Measurements from ENCODE around the gene GRM7.

Gene GRM7

DNA sequence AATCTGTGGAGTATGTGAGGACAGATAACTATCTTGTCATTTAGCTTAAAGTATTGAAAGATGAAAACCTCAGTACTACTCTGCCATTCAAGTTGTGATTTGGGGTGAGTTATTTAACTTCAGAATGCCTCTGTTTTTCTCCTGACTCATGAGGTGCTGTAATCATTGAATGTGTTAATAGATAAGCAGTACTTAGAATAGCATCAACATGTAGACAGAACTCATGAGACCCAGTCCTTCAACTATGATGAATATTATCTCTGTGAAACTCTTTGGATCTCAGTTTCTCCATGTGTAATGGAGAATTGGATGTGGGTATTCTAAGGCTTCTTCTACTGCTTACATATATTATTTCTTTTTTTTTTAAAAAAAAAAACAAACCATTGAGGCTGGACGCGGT is 431.4 kb downstream of the GRM7 start:
- Histone ChIP-seq H3K27me3 (no peaks in the 10 kb centered on the region), H3K27ac (no peak overlapping the region), H3K4me1 (ENCODE audit: control insufficient read depth in 1 of 2, insufficient read depth in 1 of 2, low read depth in 1 of 2, low read length in 1 of 2) (no peaks in the 10 kb centered on the region), H3K4me3 (ENCODE audit: low read depth in 1 of 2, low read length in 1 of 2) (no peak overlapping the region), H3K9me3 (no peaks in the 10 kb centered on the region), H3K36me3 (no peaks in the 10 kb centered on the region)
- TF ChIP-seq, protein P1, sequence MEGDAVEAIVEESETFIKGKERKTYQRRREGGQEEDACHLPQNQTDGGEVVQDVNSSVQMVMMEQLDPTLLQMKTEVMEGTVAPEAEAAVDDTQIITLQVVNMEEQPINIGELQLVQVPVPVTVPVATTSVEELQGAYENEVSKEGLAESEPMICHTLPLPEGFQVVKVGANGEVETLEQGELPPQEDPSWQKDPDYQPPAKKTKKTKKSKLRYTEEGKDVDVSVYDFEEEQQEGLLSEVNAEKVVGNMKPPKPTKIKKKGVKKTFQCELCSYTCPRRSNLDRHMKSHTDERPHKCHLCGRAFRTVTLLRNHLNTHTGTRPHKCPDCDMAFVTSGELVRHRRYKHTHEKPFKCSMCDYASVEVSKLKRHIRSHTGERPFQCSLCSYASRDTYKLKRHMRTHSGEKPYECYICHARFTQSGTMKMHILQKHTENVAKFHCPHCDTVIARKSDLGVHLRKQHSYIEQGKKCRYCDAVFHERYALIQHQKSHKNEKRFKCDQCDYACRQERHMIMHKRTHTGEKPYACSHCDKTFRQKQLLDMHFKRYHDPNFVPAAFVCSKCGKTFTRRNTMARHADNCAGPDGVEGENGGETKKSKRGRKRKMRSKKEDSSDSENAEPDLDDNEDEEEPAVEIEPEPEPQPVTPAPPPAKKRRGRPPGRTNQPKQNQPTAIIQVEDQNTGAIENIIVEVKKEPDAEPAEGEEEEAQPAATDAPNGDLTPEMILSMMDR (IDR thresholded peaks at IDR 0.05), result no peak

DNA sequence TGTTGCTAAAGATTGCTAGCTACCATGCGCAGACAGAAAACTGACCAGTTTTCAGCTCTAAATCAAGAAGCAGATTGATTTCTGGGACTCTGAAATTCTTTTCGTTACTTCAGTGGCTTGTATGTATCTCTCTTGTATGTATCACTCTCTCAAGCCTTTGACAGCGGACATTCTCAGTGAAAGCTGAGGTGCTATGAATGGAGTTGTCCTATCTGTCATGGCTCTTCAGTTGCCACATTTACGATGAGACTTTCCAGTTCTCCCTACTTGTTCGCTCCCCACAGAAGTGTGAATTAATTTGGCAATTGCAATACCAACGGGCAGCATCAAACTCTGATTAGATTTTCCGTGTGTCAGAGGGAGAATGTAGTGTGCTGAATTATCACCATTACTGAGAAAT is 432.4 kb downstream of the GRM7 start:
- Histone ChIP-seq H3K4me1 (ENCODE audit: control insufficient read depth in 1 of 2, insufficient read depth in 1 of 2, low read depth in 1 of 2, low read length in 1 of 2) (no peaks in the 10 kb centered on the region), H3K27me3 (no peaks in the 10 kb centered on the region), H3K4me3 (ENCODE audit: low read depth in 1 of 2, low read length in 1 of 2) (no peak overlapping the region), H3K27ac (no peak overlapping the region), H3K36me3 (no peaks in the 10 kb centered on the region), H3K9me3 (no peaks in the 10 kb centered on the region)
- TF ChIP-seq, protein P1 (IDR thresholded peaks at IDR 0.05), result no peak

DNA sequence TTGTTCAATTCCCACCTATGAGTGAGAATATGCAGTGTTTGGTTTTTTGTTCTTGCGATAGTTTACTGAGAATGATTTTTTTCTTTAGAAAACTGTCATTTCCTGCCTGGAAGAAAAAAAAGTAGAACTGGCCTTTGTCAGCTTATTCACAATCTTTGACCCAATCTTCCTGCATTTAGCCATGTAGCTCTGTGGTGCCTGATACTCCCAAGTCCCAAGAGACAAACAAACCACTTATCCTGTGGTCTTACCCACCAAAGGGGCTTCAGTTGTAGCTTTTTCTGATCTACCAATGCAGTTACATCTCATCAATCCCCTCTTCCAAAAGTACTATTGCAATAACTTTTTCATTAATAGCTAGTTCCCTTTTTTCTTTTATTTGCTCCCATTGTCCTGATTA is 444.6 kb downstream of the GRM7 start:
- H3K36me3 ChIP-seq, result no peaks in the 10 kb centered on the region
- no peaks in the 10 kb centered on the region for H3K27me3 ChIP-seq
- no peak overlapping the region for H3K27ac ChIP-seq
- no peaks in the 10 kb centered on the region for H3K4me1 ChIP-seq (ENCODE audit: control insufficient read depth in 1 of 2, insufficient read depth in 1 of 2, low read depth in 1 of 2, low read length in 1 of 2)
- TF ChIP-seq, protein P1 (IDR thresholded peaks at IDR 0.05), result no peak
- H3K4me3 ChIP-seq (ENCODE audit: low read depth in 1 of 2, low read length in 1 of 2), result no peak overlapping the region
- no peaks in the 10 kb centered on the region for H3K9me3 ChIP-seq

DNA sequence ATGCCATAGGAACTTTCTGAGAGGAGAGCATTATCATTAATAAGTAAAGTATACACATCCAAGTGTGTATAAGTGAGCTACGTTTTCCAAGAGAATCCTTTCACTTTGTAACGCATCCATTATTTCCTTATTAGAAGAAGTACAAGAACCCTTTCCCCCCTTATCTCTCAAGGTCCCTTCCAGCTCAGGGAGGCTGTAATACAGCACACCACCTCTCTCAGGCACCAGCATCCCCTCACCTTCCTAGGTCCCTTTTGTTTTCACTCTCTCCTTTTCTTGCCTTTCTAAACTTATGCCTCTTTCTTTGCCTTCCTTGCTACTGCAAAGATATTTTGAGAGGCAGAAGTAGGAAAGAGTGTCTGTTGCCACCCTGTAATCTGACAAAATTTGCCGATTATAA is 446.0 kb downstream of the GRM7 start:
- Histone ChIP-seq H3K27me3 (no peaks in the 10 kb centered on the region), H3K27ac (no peak overlapping the region), H3K36me3 (no peaks in the 10 kb centered on the region), H3K9me3 (no peaks in the 10 kb centered on the region), H3K4me3 (ENCODE audit: low read depth in 1 of 2, low read length in 1 of 2) (no peak overlapping the region), H3K4me1 (ENCODE audit: control insufficient read depth in 1 of 2, insufficient read depth in 1 of 2, low read depth in 1 of 2, low read length in 1 of 2) (no peaks in the 10 kb centered on the region)
- TF ChIP-seq, protein P1 (IDR thresholded peaks at IDR 0.05), result no peak

DNA sequence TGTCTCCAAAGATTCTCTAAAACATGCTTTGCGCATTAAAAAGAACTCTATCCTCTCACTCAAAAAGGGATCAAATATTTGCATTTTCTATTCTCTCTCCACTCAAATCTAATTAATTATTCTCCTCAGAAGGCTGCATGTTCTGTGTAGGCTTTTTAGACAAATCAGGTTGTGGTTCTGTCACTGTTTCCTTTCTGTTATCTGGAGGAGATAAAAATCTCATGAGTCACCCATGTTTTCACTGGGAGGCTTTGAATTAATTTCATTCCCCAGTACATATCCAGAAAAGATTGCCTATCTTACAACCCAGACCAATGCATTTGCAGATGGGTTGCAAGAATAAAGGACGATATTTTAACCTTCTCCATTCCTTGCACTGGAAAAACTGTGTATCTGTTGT is 446.5 kb downstream of the GRM7 start:
- TF ChIP-seq, protein P1 (IDR thresholded peaks at IDR 0.05), result no peak
- Histone ChIP-seq H3K9me3 (no peaks in the 10 kb centered on the region), H3K27me3 (no peaks in the 10 kb centered on the region), H3K27ac (no peak overlapping the region), H3K4me1 (ENCODE audit: control insufficient read depth in 1 of 2, insufficient read depth in 1 of 2, low read depth in 1 of 2, low read length in 1 of 2) (no peaks in the 10 kb centered on the region), H3K4me3 (ENCODE audit: low read depth in 1 of 2, low read length in 1 of 2) (no peak overlapping the region), H3K36me3 (no peaks in the 10 kb centered on the region)

DNA sequence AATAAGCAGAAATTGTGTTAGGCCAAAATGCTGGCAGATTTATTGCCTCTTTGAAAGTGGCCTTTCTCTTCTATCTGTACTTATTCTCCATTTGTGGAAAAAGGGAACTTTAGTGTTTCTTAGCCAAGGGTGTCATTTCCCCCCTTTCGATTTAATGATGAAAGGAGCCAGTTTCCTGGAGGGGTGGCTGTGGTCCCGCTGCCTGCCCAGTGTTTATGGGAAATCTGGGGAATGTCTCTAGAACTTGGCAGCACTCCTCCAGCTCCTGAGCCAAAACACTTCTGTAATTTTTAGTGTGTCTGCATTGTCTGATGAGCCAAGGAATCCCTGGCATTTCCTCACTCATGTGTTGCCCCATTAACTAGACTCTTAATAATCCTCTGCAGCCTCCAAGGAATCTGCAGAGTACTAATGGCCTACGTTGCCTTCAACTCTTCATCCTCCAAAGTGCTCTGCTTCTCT is 448.8 kb downstream of the GRM7 start:
- H3K4me3 ChIP-seq (ENCODE audit: low read depth in 1 of 2, low read length in 1 of 2), result no peak overlapping the region
- no peak overlapping the region for H3K27ac ChIP-seq
- no peaks in the 10 kb centered on the region for H3K9me3 ChIP-seq
- H3K27me3 ChIP-seq, result no peaks in the 10 kb centered on the region
- TF ChIP-seq, protein P1 (IDR thresholded peaks at IDR 0.05), result no peak
- H3K4me1 ChIP-seq (ENCODE audit: control insufficient read depth in 1 of 2, insufficient read depth in 1 of 2, low read depth in 1 of 2, low read length in 1 of 2), result no peaks in the 10 kb centered on the region
- no peaks in the 10 kb centered on the region for H3K36me3 ChIP-seq

All from neutrophil (primary cell).